ENCODE data around the gene ACOX2. TPM values are rescaled to one million over a fixed set of nuclear protein-coding genes. Genes with fewer than 3 reads are reported as not detected.

ACOX2 gene
- total RNA-seq, 1 experiment from 2014 or later: 0.85 TPM

GRCh38 chr3:58572013-58572633, 35.1 kb upstream of the ACOX2 start:
- no peak overlapping the region for H3K9ac ChIP-seq (ENCODE audit: extremely low read depth, insufficient read length, low read length)
- H3K4me3 Mint-ChIP-seq: no peak overlapping the region
- H3K9me3 Mint-ChIP-seq: peaks cover 5 to 9% of the 10 kb centered on the region in 2 experiments; a peak in 4 of 5 replicates
- no peak overlapping the region for H3K56ac ChIP-seq (ENCODE audit: insufficient read length, low read depth, low read length)
- H3K79me2 ChIP-seq (ENCODE audit: insufficient read depth, low read length): no peaks in the 10 kb centered on the region
- H2BK12ac ChIP-seq (ENCODE audit: insufficient read length, low read depth, low read length): no peak overlapping the region
- H2AK5ac ChIP-seq (ENCODE audit: insufficient read length, low read length): no peak overlapping the region
- H3K4me1 ChIP-seq (ENCODE audit: insufficient read depth, low read length): no peaks in the 10 kb centered on the region; the same call in 1 of the 2 replicates
- H2AFZ ChIP-seq (ENCODE audit: low read length): no peak overlapping the region
- H3K36me3 Mint-ChIP-seq (ENCODE audit: insufficient read depth in 1 of 3, low read depth in 3 of 3): peaks cover 0 to 9% (median 0%) of the 10 kb centered on the region in 3 experiments; a peak in 2 of 7 replicates
- H2BK120ac ChIP-seq (ENCODE audit: low read depth, low read length, poor library complexity, severe bottlenecking): no peak overlapping the region
- H3T11ph ChIP-seq (ENCODE audit: low read length): no peak overlapping the region
- H3K23ac ChIP-seq (ENCODE audit: insufficient read length, low read depth, low read length): no peak overlapping the region
- H3K27me3 ChIP-seq (ENCODE audit: insufficient read depth, low read length): no peaks in the 10 kb centered on the region
- H3K27ac Mint-ChIP-seq: no peak overlapping the region; a peak in 1 of 7 replicates
- H3K14ac ChIP-seq (ENCODE audit: insufficient read depth, low read length): no peak overlapping the region
- H3K4me1 Mint-ChIP-seq: peaks cover 18 to 24% of the 10 kb centered on the region in 2 experiments
- H2BK15ac ChIP-seq (ENCODE audit: low read depth, low read length): no peak overlapping the region
- no peaks in the 10 kb centered on the region for H4K20me1 ChIP-seq (ENCODE audit: control insufficient read depth, insufficient read depth, insufficient read length)
- no peaks in the 10 kb centered on the region for H3K9me3 ChIP-seq (ENCODE audit: control insufficient read depth, low read depth, low read length)
- no peaks in the 10 kb centered on the region for H3K23me2 ChIP-seq (ENCODE audit: insufficient read length, low read depth, low read length, poor library complexity, severe bottlenecking)
- H4K91ac ChIP-seq (ENCODE audit: insufficient read length, low read depth, low read length): no peak overlapping the region
- H3K18ac ChIP-seq (ENCODE audit: insufficient read length, low read depth, low read length): no peak overlapping the region
- peaks cover 21% of the 10 kb centered on the region for H3K27me3 Mint-ChIP-seq (ENCODE audit: low read depth)
- no peak overlapping the region for H2BK5ac ChIP-seq (ENCODE audit: insufficient read length, low read length)
- TF ChIP-seq CTCF (conservative IDR thresholded peaks at IDR 0.05): no peak
- no peaks in the 10 kb centered on the region for H3K79me1 ChIP-seq (ENCODE audit: insufficient read depth, low read depth, low read length, poor library complexity, severe bottlenecking)
- H4K5ac ChIP-seq (ENCODE audit: insufficient read length, low read depth, low read length): no peak overlapping the region
- no peak overlapping the region for H3K27ac ChIP-seq (ENCODE audit: insufficient read length, low read depth, low read length)
- H3K4me2 ChIP-seq (ENCODE audit: insufficient read depth, insufficient read length, low read length): no peak overlapping the region
- DNase-seq: no peak
- no peak overlapping the region for H4K8ac ChIP-seq (replicated peaks; ENCODE audit: insufficient read length, low read depth, low read length)
- H3K4ac ChIP-seq (ENCODE audit: low read depth, low read length): no peak overlapping the region
- H2BK20ac ChIP-seq (ENCODE audit: low read depth, low read length, poor library complexity, severe bottlenecking): no peak overlapping the region
- no CpG with 5 or more reads among the region's 13 CpGs for WGBS (ENCODE audit: extremely low coverage, insufficient read length, low lambda C conversion rate)
